ENCODE data around the gene GRID1.

DNA sequence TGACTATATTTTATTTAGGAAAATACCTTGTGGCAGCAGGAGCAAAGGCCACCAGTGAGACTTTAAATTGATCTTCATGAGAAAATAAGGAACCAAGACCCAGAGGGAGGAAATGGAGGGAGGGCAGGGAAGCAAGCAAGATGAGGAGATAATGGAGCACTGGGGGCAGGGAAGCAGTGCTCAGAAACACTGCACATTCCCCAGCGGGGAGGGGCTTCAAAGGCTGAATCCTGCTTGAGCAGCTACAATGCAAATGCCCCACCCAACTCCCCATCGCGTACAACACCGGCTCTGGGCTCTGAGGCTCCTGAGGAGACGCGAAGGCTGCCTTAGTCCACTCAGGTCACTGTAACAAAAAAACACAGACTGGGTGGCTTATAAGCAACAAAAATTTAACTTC is 503.8 kb downstream of the GRID1 start:
- TF ChIP-seq, protein P1, sequence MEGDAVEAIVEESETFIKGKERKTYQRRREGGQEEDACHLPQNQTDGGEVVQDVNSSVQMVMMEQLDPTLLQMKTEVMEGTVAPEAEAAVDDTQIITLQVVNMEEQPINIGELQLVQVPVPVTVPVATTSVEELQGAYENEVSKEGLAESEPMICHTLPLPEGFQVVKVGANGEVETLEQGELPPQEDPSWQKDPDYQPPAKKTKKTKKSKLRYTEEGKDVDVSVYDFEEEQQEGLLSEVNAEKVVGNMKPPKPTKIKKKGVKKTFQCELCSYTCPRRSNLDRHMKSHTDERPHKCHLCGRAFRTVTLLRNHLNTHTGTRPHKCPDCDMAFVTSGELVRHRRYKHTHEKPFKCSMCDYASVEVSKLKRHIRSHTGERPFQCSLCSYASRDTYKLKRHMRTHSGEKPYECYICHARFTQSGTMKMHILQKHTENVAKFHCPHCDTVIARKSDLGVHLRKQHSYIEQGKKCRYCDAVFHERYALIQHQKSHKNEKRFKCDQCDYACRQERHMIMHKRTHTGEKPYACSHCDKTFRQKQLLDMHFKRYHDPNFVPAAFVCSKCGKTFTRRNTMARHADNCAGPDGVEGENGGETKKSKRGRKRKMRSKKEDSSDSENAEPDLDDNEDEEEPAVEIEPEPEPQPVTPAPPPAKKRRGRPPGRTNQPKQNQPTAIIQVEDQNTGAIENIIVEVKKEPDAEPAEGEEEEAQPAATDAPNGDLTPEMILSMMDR (IDR thresholded peaks at IDR 0.05 in 8 of 11, conservative IDR thresholded peaks at IDR 0.05 in 3 of 11): no peak
- no peak for TF ChIP-seq POLR2A (IDR thresholded peaks at IDR 0.05)
